NT2/D1 (cell line): Measurements from ENCODE around the gene LMNTD2.
A peak's percentile ranks its signal among the peaks of the same experiment; 100 is the strongest.

ENCODE experiments used
- DNase-seq: peaks from one replicate; pipeline ENCODE4 v3.0.0-alpha.2; 2011; ENCODE audit warnings: low read depth, low spot score
- H3K27me3 ChIP-seq: 2 replicates; pipeline ENCODE4 v1.6.0; 2011; ENCODE audit warnings: mild to moderate bottlenecking; ENCODE audit not compliant: insufficient read length, insufficient read depth
- H3K36me3 ChIP-seq: 2 replicates; pipeline ENCODE4 v1.6.1; 2011; ENCODE audit warnings: mild to moderate bottlenecking, low read length, mixed read lengths; ENCODE audit not compliant: insufficient read depth, insufficient read length
- H3K4me1 ChIP-seq: 2 replicates; pipeline ENCODE4 v1.5.1; 2011; ENCODE audit not compliant: insufficient read depth, insufficient read length
- H3K4me3 ChIP-seq: 2 replicates; pipeline ENCODE4 v1.5.1; 2011; ENCODE audit warnings: low read depth; ENCODE audit not compliant: insufficient read length
- H3K9ac ChIP-seq: 2 replicates; pipeline ENCODE4 v1.6.0; 2011; ENCODE audit warnings: low read depth; ENCODE audit not compliant: insufficient read length
- H3K9me3 ChIP-seq: 2 replicates; pipeline ENCODE4 v1.5.1; 2011; ENCODE audit warnings: mild to moderate bottlenecking, low read length; ENCODE audit not compliant: insufficient read depth
- SUZ12 ChIP-seq: IDR thresholded peaks from 2 replicates; pipeline ENCODE4 v1.6.1; 2011; ENCODE audit not compliant: insufficient read length, insufficient read depth; ENCODE audit errors: extremely low read depth
- YY1 ChIP-seq: IDR thresholded peaks from 2 replicates; pipeline ENCODE4 v1.6.1; 2011; ENCODE audit not compliant: insufficient read length, insufficient read depth
- ZNF274 ChIP-seq: IDR thresholded peaks from 2 replicates; pipeline ENCODE4 v1.6.1; 2011; ENCODE audit warnings: mild to moderate bottlenecking, low read depth, low read length

The LMNTD2 gene

GRCh38 chr11:516400-516799 lies 44.1 kb downstream of the LMNTD2 start:
- DNase-seq, result no peak
- no peaks in the 10 kb centered on the region for H3K4me1 ChIP-seq
- peaks cover 32% of the 10 kb centered on the region for H3K36me3 ChIP-seq
- H3K27me3 ChIP-seq, result no peaks in the 10 kb centered on the region
- no peak overlapping the region for H3K9ac ChIP-seq
- TF ChIP-seq SUZ12 (no peak), YY1 (no peak), ZNF274 (no peak)
- H3K9me3 ChIP-seq, result peaks cover 55% of the 10 kb centered on the region; the same call in 1 of the 2 replicates
- no peak overlapping the region for H3K4me3 ChIP-seq

DNA sequence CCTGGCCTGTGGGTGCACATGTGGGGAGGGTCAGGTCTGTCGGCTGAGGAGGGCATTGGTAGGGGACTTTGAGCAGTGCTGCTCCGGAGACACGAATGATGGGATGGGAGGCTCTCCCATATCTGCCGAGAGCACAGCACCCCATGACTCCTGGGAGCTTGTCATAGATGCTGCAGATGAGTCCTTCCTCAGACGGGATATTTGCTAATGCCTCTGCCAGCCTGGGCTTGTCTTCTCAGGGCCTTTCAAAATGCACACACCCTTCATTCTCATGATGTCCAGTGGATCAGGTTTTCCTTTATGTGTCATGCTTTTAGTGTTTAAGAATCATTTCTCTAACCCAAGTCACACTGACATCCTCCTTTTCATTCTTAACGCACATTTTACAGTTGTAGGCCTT lies 45.4 kb downstream of the LMNTD2 start:
- no peak for DNase-seq

GRCh38 chr11:514606-515005 lies 45.9 kb downstream of the LMNTD2 start:
- DNase-seq, result no peak
- no peak overlapping the region for H3K4me3 ChIP-seq
- H3K9ac ChIP-seq, result no peak overlapping the region
- H3K9me3 ChIP-seq, result peaks cover 42% of the 10 kb centered on the region; the same call in 1 of the 2 replicates
- TF ChIP-seq ZNF274 (no peak), YY1 (no peak), SUZ12 (no peak)
- H3K27me3 ChIP-seq, result no peaks in the 10 kb centered on the region
- no peaks in the 10 kb centered on the region for H3K4me1 ChIP-seq
- H3K36me3 ChIP-seq, result peaks cover 42% of the 10 kb centered on the region

More for the DNA sequence above, 45.4 kb downstream of the LMNTD2 start:
- Histone ChIP-seq H3K4me3 (no peak overlapping the region), H3K9me3 (peaks cover 42% of the 10 kb centered on the region; the same call in 1 of the 2 replicates), H3K4me1 (no peaks in the 10 kb centered on the region), H3K27me3 (no peaks in the 10 kb centered on the region), H3K9ac (no peak overlapping the region), H3K36me3 (peaks cover 37% of the 10 kb centered on the region)
- no peak for TF ChIP-seq ZNF274
- TF ChIP-seq YY1, result no peak
- TF ChIP-seq SUZ12, result no peak

DNA sequence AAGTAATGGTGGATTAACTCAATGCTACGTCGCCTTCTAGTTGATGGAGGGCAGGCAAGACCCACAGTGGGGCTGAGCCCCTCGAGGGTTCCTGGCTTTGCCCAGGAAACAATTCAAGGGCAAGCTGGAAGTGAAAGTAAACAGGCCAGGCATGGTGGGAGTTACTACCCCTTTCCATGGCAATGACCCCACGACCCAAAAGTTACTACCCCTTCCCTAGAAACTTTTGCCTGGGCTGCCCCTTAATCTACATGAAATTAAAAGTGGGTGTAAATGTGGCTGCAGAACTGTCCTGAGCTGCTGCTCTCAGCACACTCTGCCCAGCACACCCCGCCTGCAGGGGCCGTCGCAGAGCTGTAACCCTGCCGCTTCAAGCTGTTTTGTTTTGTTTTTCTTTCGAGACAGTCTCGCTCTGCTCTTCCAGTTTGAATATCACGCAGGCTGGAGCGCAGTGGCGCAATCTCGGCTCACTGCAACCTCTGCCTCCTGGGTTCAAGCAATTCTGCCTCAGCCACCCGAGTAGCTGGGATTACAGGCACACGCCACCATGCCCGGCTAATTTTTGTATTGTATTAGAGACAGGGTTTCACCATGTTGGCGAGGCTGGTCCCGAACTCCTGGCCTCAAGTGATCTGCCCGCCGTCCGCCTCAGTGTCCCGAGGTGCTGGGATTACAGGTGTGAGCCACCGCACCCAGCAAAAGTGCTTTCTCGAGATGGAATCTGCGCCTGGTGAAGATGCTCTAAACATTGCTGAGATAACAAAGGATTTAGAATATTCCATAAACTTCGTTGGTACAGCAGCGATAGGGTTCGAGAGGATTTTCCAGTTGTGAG lies 47.6 kb downstream of the LMNTD2 start:
- H3K27me3 ChIP-seq, result no peaks in the 10 kb centered on the region
- no peak for TF ChIP-seq ZNF274
- TF ChIP-seq SUZ12, result no peak
- TF ChIP-seq YY1, result no peak
- H3K36me3 ChIP-seq, result peaks cover 55% of the 10 kb centered on the region
- peaks cover 30% of the 10 kb centered on the region; the same call in 1 of the 2 replicates for H3K9me3 ChIP-seq
- H3K4me1 ChIP-seq, result no peaks in the 10 kb centered on the region
- DNase-seq, result no peak
- H3K4me3 ChIP-seq, result no peak overlapping the region
- no peak overlapping the region for H3K9ac ChIP-seq

DNA sequence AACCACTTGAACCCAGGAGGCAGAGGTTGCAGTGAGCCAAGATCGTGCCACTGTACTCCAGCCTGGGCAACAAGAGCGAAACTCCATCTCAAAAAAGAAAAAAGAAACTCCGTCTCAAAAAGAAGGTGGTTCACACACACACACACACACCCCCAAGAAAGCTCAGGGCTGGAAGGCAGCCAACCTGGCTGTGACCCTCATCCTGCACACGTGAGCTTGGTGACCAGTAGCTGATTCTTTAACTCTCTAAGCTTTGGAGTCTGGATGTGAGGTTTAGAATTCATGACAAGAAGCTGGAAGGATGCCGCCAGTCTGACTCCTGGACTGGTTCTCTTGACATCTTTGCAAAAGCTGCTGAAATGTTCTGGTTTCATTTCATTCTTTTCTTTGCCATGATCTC lies 51.6 kb downstream of the LMNTD2 start:
- Histone ChIP-seq H3K4me3 (no peak overlapping the region), H3K9ac (no peak overlapping the region), H3K9me3 (no peaks in the 10 kb centered on the region), H3K27me3 (no peaks in the 10 kb centered on the region), H3K36me3 (peaks cover 60% of the 10 kb centered on the region), H3K4me1 (peaks cover 3% of the 10 kb centered on the region)
- DNase-seq, result no peak
- no peak for TF ChIP-seq ZNF274
- TF ChIP-seq YY1, result no peak
- no peak for TF ChIP-seq SUZ12

DNA sequence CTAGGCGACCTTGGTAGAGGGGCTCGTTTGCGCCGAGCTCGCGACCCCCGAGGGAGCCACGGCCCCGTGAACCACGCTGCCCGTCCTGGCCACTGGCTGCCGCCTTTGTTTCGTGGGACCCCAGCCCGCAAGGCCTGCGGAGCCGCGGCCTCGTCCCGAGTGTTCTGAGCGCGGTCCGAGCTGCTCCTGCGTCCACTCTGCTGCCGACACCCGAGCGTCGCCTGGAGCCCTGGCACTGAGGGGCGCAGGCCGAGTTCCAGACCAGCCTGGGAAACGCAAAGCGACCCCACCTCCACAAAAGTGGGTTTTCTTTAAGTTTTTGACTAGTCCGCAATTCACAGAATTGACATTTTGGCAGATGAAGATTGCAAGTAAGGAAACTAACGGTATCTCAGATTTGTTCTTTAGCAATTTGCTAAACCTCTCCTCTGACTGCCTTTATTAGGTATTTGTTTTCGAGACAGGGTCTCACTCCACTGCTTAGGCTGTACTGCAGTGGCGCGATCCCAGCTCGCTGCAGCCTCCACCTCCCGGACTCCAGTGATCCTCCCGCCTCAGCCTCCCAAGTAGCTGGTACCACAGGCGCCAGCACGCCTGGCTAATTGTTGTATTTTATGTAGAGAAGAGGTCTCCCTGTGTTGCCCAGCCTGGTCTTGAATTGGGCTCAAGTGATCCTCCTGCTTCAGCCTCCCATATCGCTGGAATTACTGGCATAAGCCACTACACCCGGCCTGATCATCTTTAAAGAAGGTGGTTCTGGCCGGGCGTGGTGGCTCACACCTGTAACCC lies 52.6 kb downstream of the LMNTD2 start:
- H3K9me3 ChIP-seq, result no peaks in the 10 kb centered on the region
- no peak for TF ChIP-seq ZNF274
- TF ChIP-seq SUZ12, result no peak
- TF ChIP-seq YY1, result no peak
- peak overlapping the region; percentile 96 for H3K9ac ChIP-seq
- H3K4me1 ChIP-seq, result peaks cover 6% of the 10 kb centered on the region
- peaks cover 58% of the 10 kb centered on the region for H3K36me3 ChIP-seq
- peak overlapping the region; percentile 85 for H3K4me3 ChIP-seq
- no peak for DNase-seq
- no peaks in the 10 kb centered on the region for H3K27me3 ChIP-seq
